TTC549 (cell line): ENCODE results near the gene SLITRK2.

ENCODE experiments used
- FAIRE-seq: peaks from 2 replicates; lab custom pipeline; 2012; peaks lifted over from hg19 to GRCh38; lab: Jason Lieb, UNC

SLITRK2 gene

DNA sequence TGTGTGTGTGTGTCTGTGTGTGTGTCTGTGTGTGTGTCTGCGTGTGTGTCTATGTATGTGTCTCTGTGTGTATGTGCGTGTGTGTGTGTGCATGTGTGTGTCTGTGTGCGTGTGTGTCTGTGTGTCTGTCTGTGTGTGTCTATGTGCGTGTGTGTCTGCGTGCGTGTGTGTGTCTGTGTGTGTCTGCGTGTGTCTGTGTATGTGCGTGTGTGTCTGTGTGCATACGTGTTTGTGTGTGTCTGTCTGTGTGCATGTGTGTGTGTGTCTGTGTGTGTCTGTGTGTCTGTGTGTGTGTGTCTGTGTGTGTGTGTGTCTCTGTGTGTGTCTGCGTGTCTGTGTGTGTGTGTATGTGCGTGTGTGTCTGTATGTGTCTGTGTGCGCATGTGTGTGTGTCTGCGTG is 35.6 kb downstream of the SLITRK2 start:
- FAIRE-seq = no peak

GRCh38 chrX:145856181-145856580 is 38.6 kb downstream of the SLITRK2 start:
- FAIRE-seq = no peak

DNA sequence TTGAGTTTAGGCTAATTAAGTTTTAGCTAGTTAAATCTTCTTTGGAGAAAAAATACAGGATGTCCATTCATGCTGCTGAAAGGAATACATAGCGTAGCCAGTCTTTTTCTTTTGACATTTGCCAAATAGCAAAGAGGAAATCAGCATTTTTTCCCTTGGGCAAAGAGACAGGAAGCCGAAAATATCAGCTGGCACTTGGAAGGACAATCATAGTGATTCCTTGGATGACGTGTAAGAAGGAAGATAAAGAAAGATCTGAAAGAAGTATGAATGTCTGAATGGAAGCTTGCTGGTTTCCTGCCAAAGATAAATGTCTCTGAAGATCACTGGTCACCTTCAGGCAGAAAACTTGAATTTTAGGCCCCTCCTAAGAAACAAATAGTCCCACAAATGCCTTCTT is 44.2 kb downstream of the SLITRK2 start:
- no peak for FAIRE-seq

DNA sequence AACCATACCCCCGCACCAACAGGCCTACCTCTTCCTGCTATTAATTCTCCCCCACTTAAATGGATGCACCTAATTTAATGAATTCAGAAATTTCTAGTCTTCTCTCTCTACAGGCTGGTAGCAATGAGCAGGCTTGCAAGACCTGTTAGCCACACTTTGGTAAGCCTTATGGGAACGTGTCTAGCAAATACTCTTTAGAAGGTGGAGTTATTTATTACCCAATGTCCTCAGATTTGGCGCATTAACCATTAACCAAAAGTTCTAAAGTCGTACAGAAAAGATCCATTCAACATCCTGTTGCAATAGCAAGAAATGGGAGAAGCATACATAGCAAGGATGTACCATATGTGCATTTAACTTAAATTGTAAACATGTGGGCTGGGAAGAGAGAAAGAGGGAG is 47.5 kb downstream of the SLITRK2 start:
- no peak for FAIRE-seq
